ENCODE data around the gene CLSTN2.

GRCh38 chr3:139975594-139976365 lies 40.8 kb downstream of the CLSTN2 start:
- TF ChIP-seq CTCF (tag by site-specific recombination; IDR thresholded peaks at IDR 0.05) (no peak), ZNF747 (tag by site-specific recombination; IDR thresholded peaks at IDR 0.05) (no peak), ZNF121 (tag by site-specific recombination; IDR thresholded peaks at IDR 0.05) (no peak), ZNF501 (tag by site-specific recombination; IDR thresholded peaks at IDR 0.05) (no peak), ZNF391 (tag by site-specific recombination; IDR thresholded peaks at IDR 0.05; ENCODE audit: borderline replicate concordance, low read depth) (no peak), HOXA7 (CRISPR knock-in tag; IDR thresholded peaks at IDR 0.05; ENCODE audit: borderline replicate concordance) (no peak), ZBTB20 (tag by site-specific recombination; IDR thresholded peaks at IDR 0.05) (no peak), ZNF2 (tag by site-specific recombination; IDR thresholded peaks at IDR 0.05) (no peak), ZNF140 (tag by site-specific recombination; IDR thresholded peaks at IDR 0.05) (no peak), ZNF626 (tag by site-specific recombination; IDR thresholded peaks at IDR 0.05) (no peak), ZNF558 (tag by site-specific recombination; IDR thresholded peaks at IDR 0.05) (no peak), YY1 (tag by site-specific recombination; IDR thresholded peaks at IDR 0.05) (no peak), ZNF426 (tag by site-specific recombination; IDR thresholded peaks at IDR 0.05) (no peak), KLF10 (tag by site-specific recombination; IDR thresholded peaks at IDR 0.05) (no peak)

Measured in HEK293 (cell line).